HepG2 (cell line): ENCODE measurements around the gene CTTNBP2NL. TPM values are rescaled to one million over a fixed set of nuclear protein-coding genes. Genes with fewer than 3 reads are reported as not detected.

Experiments
- HMGXB3 ChIP-seq: sonication (generic); formaldehyde crosslinking; IDR thresholded peaks from 2 replicates; pipeline ENCODE4 v1.4.0; 2020; ENCODE audit warnings: missing genetic modification reagents, borderline replicate concordance
- HNRNPK ChIP-seq: fragments of 200-400 bp; formaldehyde crosslinking; IDR thresholded peaks from 2 replicates; pipeline ENCODE4 v1.6.1; 2018; ENCODE audit warnings: low read length, low read depth, moderate library complexity, mild to moderate bottlenecking; ENCODE audit not compliant: poor library complexity, severe bottlenecking
- HNRNPL ChIP-seq: fragments of 200-400 bp; formaldehyde crosslinking; IDR thresholded peaks from 2 replicates; pipeline ENCODE4 v1.6.1; 2017; ENCODE audit warnings: mild to moderate bottlenecking, low read depth, low read length
- HNRNPUL1 ChIP-seq: fragments of 200-400 bp; formaldehyde crosslinking; IDR thresholded peaks from 2 replicates; pipeline ENCODE4 v1.6.1; 2017; ENCODE audit warnings: low read depth, mild to moderate bottlenecking, low read length, moderate library complexity
- KLF12 ChIP-seq: sonication (generic); formaldehyde crosslinking; IDR thresholded peaks from 2 replicates; pipeline ENCODE4 v1.4.0; 2020; ENCODE audit warnings: missing genetic modification reagents, borderline replicate concordance
- MAF1 ChIP-seq: sonication (generic); formaldehyde crosslinking; IDR thresholded peaks from 2 replicates; pipeline ENCODE4 v1.5.0; 2020; ENCODE audit warnings: missing genetic modification reagents, borderline replicate concordance
- MAFK ChIP-seq, 2 experiments: IDR thresholded peaks in 1 of 2; conservative IDR thresholded peaks in 1 of 2; 2 replicates each; pipeline ENCODE4 v1.6.1; 2011; ENCODE audit warnings: improper control_type of control experiment in 2 of 2, low read length in 2 of 2
- MIER2 ChIP-seq: IDR thresholded peaks from 2 replicates; pipeline ENCODE4 v1.6.1; 2016; ENCODE audit warnings: missing biosample characterization, missing genetic modification reagents
- NR0B2 ChIP-seq: sonication (generic); formaldehyde crosslinking; IDR thresholded peaks from 2 replicates; pipeline ENCODE4 v1.4.0; 2020; ENCODE audit warnings: mild to moderate bottlenecking, missing genetic modification reagents
- SRF ChIP-seq: IDR thresholded peaks from 2 replicates; pipeline ENCODE4 v1.6.1; 2011; ENCODE audit warnings: mild to moderate bottlenecking, low read depth, low read length, moderate library complexity
- TFE3 ChIP-seq: IDR thresholded peaks from 2 replicates; pipeline ENCODE4 v1.6.1; 2016
- THAP8 ChIP-seq: sonication (generic); formaldehyde crosslinking; IDR thresholded peaks from 2 replicates; pipeline ENCODE4 v1.5.1; 2020; ENCODE audit warnings: missing genetic modification reagents, mild to moderate bottlenecking, borderline replicate concordance
- ZFY ChIP-seq: sonication (generic); formaldehyde crosslinking; IDR thresholded peaks from 2 replicates; pipeline ENCODE4 v1.4.0; 2020; ENCODE audit warnings: missing genetic modification reagents
- ZNF17 ChIP-seq: sonication (generic); formaldehyde crosslinking; IDR thresholded peaks from 2 replicates; pipeline ENCODE4 v1.5.0; 2020; ENCODE audit warnings: mild to moderate bottlenecking, missing genetic modification reagents
- ZNF232 ChIP-seq: sonication (generic); formaldehyde crosslinking; IDR thresholded peaks from 2 replicates; pipeline ENCODE4 v1.4.0; 2020; ENCODE audit warnings: missing genetic modification reagents, borderline replicate concordance
- ZNF430 ChIP-seq: sonication (generic); formaldehyde crosslinking; IDR thresholded peaks from 2 replicates; pipeline ENCODE4 v1.9.0; 2021; ENCODE audit warnings: mild to moderate bottlenecking, missing genetic modification reagents
- ZNF687 ChIP-seq: sonication (generic); formaldehyde crosslinking; IDR thresholded peaks from 2 replicates; pipeline ENCODE4 v1.5.1; 2020; ENCODE audit warnings: mild to moderate bottlenecking, missing genetic modification reagents, moderate library complexity
- polyA plus RNA-seq, 8 experiments: library from polyadenylated mRNA; depleted of rRNA in 3 of 8; stranded (reverse) in 7 of 8; unstranded in 1 of 8; fragments of >200 nt; fragmentation: Illumina TruSeq in 4 of 8; extraction: Trizol in 4 of 8; gene quantifications; 2 replicates each; pipeline versions ENCODE4 v1.2.1 to v1.2.3, GENCODE V29; 2011 to 2016; ENCODE audit warnings: low read depth in 4 of 8, missing spikeins in 1 of 8, mixed read lengths in 1 of 8; ENCODE audit not compliant: insufficient read depth in 1 of 8
- total RNA-seq, 5 experiments: library from RNA; depleted of rRNA; stranded (reverse); fragments of >200 nt; fragmentation: Illumina TruSeq; extraction: Trizol; gene quantifications; 2 replicates each; pipeline ENCODE4 v1.2.3, GENCODE V29; 2016; ENCODE audit warnings: low read depth in 1 of 5

Gene CTTNBP2NL
- total and polyA plus RNA-seq, 2 of the 13 experiments (the other 11 are each of a cell fraction or from before 2014, with no cell fraction given) = 2.1 to 4.1 TPM

- 0 out of 2 replicates have a peak, but pooled peaks have one; percentile 16 for TF ChIP-seq TFE3 (CRISPR knock-in tag)
- TF ChIP-seq HNRNPL = no peak
- TF ChIP-seq MAFK (conservative IDR thresholded peaks at IDR 0.05 in 1 of 2, IDR thresholded peaks at IDR 0.05 in 1 of 2; ENCODE audit: low read length in 2 of 2) = no peak
- peak; percentile 12; the same call in 1 of the 2 replicates for TF ChIP-seq ZFY (CRISPR knock-in tag)
- no peak for TF ChIP-seq HNRNPK
- TF ChIP-seq MIER2 = no peak
- TF ChIP-seq KLF12 (CRISPR knock-in tag) = peak; percentile 100
- TF ChIP-seq THAP8 (CRISPR knock-in tag) = no peak
- no peak for TF ChIP-seq HNRNPUL1
- no peak; the same call in 1 of the 2 replicates for TF ChIP-seq ZNF687 (CRISPR knock-in tag)
- no peak for TF ChIP-seq HMGXB3
- TF ChIP-seq ZNF430 = no peak
- no peak for TF ChIP-seq NR0B2
- no peak for TF ChIP-seq MAF1 (CRISPR knock-in tag)
- TF ChIP-seq ZNF232 = no peak
- peak; percentile 97 for TF ChIP-seq SRF
- TF ChIP-seq ZNF17 = no peak
These were observed 5.0 kb upstream of the CTTNBP2NL start (continued) for GRCh38 chr1:112390775-112391602.
